GM12801 (cell line): ENCODE data around the gene CELSR1.

Experiments used
- CTCF ChIP-seq: IDR thresholded peaks from one replicate; pipeline ENCODE4 v1.5.1; 2011; ENCODE audit warnings: control low read depth; ENCODE audit not compliant: insufficient read length; ENCODE audit errors: extremely low read depth

Gene CELSR1

DNA sequence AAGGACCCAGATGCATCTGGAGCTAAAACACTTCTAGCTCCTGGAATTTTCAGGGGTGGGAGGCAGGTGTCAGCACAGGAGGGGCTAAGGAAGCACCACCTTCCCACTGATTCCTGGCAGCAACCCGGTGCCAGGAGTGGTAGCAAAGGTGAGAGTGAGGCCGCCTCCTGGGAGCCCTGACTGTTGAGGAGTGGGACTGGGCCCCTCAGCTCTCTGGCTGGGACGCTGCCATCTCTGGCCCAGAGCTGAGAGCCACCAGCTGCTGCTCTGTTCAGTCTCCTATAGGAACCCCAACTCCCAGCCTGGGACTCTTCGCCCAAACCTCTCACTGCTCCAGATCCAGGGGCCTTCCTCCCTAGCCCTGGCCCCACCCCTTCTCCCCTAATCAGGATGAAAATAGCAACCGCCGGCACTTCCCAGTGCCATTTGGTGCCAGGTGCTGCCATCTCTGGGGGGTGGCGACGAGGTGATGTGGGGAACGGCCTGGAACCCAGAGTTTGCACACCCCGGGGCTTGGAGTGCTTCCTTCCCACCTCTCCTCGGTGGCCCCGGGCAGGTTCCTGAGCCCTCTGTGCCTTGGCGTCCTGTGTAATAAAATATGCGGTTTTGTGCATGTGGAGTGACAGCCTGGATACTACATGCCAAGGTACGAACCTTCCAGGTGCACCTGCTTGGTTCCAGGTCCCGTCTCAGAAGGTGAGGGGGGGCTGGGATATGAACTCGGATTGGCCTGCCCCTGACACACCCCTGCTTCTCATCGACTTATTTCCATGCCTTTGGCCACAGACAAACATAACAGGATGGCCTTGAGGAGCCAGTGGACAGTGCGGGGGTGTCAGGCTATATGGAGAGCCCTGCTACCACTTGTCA, 35.7 kb upstream of the CELSR1 start:
- TF ChIP-seq CTCF: no peak

DNA sequence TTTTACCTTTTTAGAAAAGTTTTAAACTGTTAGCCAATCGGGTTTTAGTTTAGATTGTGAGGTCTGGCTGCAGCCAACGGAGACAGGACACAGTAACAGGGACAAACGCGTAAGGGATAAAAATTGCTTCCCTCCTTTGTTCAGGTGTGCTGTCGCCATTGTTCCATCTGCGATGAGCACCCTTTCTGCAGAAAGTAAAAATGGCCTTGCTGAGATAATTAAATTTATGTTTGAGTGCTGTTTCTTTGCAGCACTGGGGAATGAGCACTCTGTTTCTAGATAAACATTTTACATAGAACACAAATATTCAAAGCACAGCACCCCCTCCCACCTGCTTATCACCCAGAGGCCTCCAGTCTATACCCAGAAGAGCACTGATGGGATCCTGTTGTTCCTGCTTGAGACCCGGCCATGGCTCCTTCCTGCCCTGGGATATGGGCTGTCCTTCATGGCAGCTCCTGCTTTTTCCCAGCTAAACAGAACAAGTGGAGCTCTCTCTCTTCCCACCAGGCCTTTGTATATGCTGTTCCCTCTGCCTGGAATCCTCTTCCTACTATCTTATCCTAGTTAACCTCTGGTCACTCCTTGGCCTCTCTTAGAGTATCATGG, 34.3 kb upstream of the CELSR1 start:
- no peak for TF ChIP-seq CTCF

GRCh38 chr22:46569848-46570695, 32.7 kb upstream of the CELSR1 start:
- no peak for TF ChIP-seq CTCF

DNA sequence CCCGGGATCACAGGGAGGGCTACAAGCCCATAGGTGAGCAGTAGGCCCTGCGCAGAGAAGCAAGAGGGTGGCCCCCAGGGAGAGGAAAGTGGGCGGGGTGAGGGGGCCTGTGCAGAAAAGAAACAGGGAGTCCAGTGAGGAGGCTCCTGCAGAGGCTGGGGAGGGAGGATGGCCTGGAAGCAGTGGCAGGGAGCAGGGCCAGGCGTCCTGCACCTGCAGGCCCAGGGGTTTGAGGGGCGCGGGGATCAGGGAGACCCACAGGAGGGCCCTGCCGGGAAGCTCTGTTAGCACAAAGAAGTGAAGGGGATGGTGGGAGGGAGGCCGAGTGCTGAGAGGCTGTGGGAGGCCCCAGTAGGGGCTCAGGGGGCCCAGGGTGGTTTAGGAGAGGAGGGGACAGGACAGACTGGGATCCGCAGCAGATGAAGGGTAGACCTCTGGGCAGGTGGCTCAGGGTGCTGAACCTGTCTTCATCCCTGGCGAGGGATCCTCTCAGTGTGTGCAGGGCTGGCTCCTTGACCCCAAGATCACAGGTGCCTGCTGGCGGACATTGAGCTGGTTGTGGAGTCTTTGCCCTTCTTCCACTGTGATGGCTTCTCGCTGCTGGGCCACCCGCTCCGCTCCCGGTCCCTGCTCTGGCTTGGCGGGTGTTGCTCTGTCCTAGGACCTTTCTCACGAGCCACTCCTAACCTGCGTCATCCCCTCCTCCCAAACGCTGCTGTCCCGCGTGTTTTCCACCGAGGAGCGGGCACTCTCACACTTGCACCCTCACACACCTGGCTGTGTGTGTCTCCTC, 31.8 kb upstream of the CELSR1 start:
- TF ChIP-seq CTCF: no peak

- TF ChIP-seq CTCF: no peak
Measured at GRCh38 chr22:46568102-46568809, 30.8 kb upstream of the CELSR1 start.

- TF ChIP-seq CTCF: no peak
Measured at GRCh38 chr22:46567471-46567870, 30.1 kb upstream of the CELSR1 start.
